Measurements from ENCODE around the gene RELB. TPM values are rescaled to one million over a fixed set of nuclear protein-coding genes. Genes with fewer than 3 reads are reported as not detected.

Gene RELB
- polyA plus RNA-seq, 1 donor: 8.4 TPM

DNA sequence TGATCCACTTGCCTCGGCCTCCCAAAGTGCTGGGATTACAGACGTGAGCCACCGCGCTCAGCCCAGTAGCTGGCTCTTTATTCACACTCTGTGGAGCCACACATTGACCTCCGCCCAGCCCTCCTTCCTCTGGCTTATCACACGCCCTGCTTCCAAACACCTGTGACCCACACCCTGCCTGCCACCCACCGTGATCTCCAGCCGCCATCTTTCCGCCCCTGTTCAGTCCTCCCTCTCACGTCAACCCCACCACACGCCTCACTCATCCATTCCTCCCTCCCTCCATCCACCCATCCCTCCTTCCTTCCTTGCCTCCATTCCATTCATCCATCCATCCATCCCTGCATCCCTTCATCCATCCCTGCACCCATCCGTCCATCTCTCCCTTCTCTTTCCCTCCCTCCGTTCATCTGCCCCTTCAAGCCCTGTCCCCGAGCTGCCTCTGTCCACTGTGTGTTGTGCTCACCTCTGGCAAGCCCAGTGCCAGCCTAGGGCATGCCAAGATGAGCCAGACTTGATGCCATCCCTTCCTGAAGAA is 57.4 kb downstream of the RELB start:
- Histone ChIP-seq H3K9me3 (ENCODE audit: control insufficient read depth, low read depth, low read length) (no peaks in the 10 kb centered on the region), H3K4me1 (ENCODE audit: control insufficient read depth, insufficient read depth, low read length) (no peaks in the 10 kb centered on the region), H3K4me3 (ENCODE audit: low read length) (no peak overlapping the region), H3K36me3 (ENCODE audit: control insufficient read depth, insufficient read depth, low read length) (peaks cover 91% of the 10 kb centered on the region), H3K27me3 (ENCODE audit: control insufficient read depth, insufficient read depth, low read length) (no peaks in the 10 kb centered on the region), H3K27ac (ENCODE audit: low read length) (no peak overlapping the region)
- WGBS (ENCODE audit: insufficient coverage, low lambda C conversion rate): 80% methylated on average over 2 of the region's 14 CpGs
- DNase-seq: no peak

DNA sequence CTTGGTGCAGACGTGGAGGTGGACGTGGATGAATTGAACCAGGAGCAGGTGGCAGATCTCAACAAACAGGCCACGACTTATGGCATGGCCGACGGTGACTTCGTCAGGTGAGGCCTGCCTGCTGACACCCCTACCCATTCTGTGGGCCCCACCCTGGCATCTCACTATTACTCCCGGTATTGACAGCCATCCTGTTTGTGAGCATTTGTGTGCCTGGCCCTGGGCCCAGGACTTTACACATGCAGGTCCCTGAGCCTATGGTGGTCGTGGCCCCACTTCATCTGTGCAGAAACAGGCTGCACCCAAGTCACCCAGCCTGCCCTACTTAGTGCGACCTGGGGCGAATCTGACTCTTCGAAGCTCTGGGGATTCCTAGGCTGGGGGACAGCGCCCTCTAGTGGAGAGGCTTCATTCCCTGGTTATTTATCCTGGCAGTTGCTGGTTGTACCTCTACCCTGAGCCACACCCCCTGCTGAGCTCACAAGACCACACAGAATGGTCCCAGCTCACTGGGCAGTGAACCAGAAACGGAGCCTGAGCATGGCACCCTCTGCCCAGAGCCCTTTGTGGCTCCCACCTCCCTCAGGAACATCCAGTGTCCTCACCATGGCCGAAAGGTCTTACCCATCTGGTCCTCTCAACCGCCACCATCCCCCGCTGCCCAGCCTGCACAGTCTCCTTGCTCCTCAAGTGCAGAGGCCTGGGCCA is 58.1 kb downstream of the RELB start:
- peaks cover 90% of the 10 kb centered on the region for H3K36me3 ChIP-seq (ENCODE audit: control insufficient read depth, insufficient read depth, low read length)
- no peaks in the 10 kb centered on the region for H3K27me3 ChIP-seq (ENCODE audit: control insufficient read depth, insufficient read depth, low read length)
- no CpG with 5 or more reads among the region's 16 CpGs for WGBS (ENCODE audit: insufficient coverage, low lambda C conversion rate)
- H3K4me3 ChIP-seq (ENCODE audit: low read length): no peak overlapping the region
- H3K27ac ChIP-seq (ENCODE audit: low read length): no peak overlapping the region
- no peaks in the 10 kb centered on the region for H3K9me3 ChIP-seq (ENCODE audit: control insufficient read depth, low read depth, low read length)
- no peaks in the 10 kb centered on the region for H3K4me1 ChIP-seq (ENCODE audit: control insufficient read depth, insufficient read depth, low read length)
- peak; percentile 71 to 73 for DNase-seq

DNA sequence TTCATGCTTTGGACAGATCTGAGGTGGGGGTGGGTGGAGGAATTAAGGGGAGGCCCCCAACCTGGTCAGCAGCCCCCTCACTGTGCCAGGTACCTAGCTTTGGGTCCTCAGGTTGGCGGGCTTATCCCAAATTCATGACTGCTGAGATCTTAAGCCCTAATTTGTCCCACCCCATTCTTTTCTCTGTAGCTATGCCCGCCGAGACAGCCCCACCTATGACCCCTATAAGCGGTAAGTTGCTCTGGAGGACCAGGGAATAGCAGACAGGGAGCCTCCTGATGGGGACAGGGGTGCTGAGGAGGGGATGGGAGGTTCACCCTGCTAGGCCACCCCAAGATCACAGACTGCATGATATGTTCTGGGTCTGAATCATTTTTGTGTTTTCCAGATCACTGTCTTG is 60.7 kb downstream of the RELB start:
- no CpG with 5 or more reads among the region's 4 CpGs for WGBS (ENCODE audit: insufficient coverage, low lambda C conversion rate)
- no peaks in the 10 kb centered on the region for H3K4me1 ChIP-seq (ENCODE audit: control insufficient read depth, insufficient read depth, low read length)
- peaks cover 86% of the 10 kb centered on the region for H3K36me3 ChIP-seq (ENCODE audit: control insufficient read depth, insufficient read depth, low read length)
- no peak for DNase-seq
- H3K27ac ChIP-seq (ENCODE audit: low read length): no peak overlapping the region
- H3K27me3 ChIP-seq (ENCODE audit: control insufficient read depth, insufficient read depth, low read length): no peaks in the 10 kb centered on the region
- H3K9me3 ChIP-seq (ENCODE audit: control insufficient read depth, low read depth, low read length): no peaks in the 10 kb centered on the region
- H3K4me3 ChIP-seq (ENCODE audit: low read length): no peak overlapping the region

DNA sequence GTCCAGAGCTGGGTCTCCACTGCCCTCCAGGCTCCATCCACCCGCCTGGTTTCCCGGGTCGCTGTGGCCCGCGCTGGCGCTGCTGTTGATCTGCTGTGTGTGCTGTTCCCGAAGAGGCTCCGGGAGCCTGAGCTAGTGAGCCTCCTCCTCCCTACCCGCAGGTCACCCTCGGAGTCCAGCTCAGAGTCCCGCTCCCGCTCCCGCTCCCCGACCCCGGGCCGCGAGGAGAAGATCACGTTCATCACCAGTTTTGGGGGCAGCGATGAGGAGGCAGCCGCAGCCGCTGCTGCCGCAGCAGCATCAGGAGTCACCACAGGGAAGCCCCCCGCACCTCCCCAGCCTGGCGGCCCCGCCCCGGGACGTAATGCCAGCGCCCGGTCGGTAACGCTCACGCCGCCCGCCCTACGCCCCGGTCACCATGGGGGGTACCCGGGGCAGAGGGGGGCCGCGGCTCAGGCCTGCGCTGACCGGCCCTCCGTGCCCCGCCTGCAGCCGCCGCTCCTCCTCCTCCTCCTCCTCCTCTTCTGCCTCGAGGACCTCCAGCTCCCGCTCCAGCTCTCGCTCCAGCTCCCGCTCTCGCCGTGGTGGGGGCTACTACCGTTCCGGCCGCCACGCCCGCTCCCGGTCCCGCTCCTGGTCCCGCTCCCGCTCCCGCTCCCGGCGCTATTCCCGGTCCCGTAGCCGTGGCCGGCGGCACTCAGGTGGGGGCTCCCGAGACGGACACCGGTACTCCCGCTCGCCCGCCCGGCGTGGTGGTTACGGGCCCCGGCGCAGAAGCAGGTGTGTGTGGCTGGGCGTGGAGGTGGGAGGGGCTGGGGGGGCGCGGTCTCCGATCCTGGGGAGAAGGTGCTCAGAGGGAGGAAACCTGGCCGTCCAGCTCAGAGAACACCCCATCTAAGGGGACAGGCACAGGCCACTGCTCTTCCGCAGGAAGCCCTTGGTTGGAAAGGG is 62.9 kb downstream of the RELB start:
- H3K9me3 ChIP-seq (ENCODE audit: control insufficient read depth, low read depth, low read length): no peaks in the 10 kb centered on the region
- peaks cover 83% of the 10 kb centered on the region for H3K36me3 ChIP-seq (ENCODE audit: control insufficient read depth, insufficient read depth, low read length)
- no peak overlapping the region for H3K27ac ChIP-seq (ENCODE audit: low read length)
- H3K27me3 ChIP-seq (ENCODE audit: control insufficient read depth, insufficient read depth, low read length): no peaks in the 10 kb centered on the region
- H3K4me1 ChIP-seq (ENCODE audit: control insufficient read depth, insufficient read depth, low read length): no peaks in the 10 kb centered on the region
- no peak for DNase-seq
- 90% methylated on average over 4 of the region's 85 CpGs for WGBS (ENCODE audit: insufficient coverage, low lambda C conversion rate)
- H3K4me3 ChIP-seq (ENCODE audit: low read length): no peak overlapping the region

DNA sequence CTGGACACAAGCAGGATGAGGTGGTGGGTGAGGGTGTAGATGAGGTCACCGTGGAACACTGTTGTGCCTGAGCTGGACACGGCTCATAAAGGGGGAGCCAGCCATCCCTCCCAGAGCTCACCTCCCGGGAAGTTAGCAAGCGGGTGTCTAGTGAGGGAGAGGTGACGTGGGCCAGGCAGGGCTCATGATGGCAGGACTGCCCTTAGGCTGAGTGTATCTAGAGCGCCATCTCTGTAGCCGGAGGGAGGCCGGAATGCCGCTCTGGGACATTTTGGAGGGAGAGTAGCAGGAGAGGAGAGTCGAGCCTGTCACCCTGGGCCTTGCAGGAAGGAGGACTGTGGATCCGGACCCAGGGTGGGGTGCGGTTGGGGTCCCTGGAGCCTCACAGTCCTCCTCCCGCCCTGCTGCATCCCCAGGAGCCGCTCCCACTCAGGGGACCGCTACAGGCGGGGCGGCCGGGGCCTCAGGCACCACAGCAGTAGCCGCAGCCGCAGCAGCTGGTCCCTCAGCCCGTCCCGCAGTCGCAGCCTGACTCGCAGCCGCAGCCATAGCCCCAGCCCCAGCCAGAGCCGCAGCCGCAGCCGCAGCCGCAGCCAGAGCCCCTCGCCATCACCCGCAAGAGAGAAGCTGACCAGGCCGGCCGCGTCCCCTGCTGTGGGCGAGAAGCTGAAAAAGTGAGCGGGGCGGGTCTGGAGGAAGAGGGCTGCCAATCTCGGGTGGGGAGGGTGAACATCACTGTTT is 65.8 kb downstream of the RELB start:
- Histone ChIP-seq H3K27me3 (ENCODE audit: control insufficient read depth, insufficient read depth, low read length) (no peaks in the 10 kb centered on the region), H3K36me3 (ENCODE audit: control insufficient read depth, insufficient read depth, low read length) (peaks cover 81% of the 10 kb centered on the region), H3K9me3 (ENCODE audit: control insufficient read depth, low read depth, low read length) (no peaks in the 10 kb centered on the region), H3K27ac (ENCODE audit: low read length) (no peak overlapping the region), H3K4me1 (ENCODE audit: control insufficient read depth, insufficient read depth, low read length) (peaks cover 4% of the 10 kb centered on the region), H3K4me3 (ENCODE audit: low read length) (no peak overlapping the region)
- DNase-seq: no peak
- WGBS (ENCODE audit: insufficient coverage, low lambda C conversion rate): no CpG with 5 or more reads among the region's 38 CpGs

DNA sequence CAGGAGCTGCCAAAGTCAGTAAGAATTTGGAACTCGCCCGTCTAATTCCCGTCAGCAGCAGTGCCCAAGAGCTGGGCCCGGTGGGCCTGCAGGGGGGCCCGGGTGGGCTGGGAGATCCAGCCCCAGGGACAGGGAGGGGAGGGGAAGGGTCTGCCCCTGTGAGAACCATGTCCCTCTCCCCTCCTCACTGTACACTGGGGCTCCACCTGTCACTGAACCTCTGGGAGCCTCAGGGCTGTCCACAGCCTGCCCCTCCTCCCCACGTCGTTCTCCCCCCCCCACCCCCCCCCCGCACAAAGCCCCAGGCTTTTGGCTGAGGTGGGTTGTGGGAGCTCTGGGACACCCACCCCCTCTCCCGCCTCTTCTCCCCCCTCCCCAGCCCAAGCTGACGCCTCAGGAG is 66.8 kb downstream of the RELB start:
- Histone ChIP-seq H3K36me3 (ENCODE audit: control insufficient read depth, insufficient read depth, low read length) (peaks cover 78% of the 10 kb centered on the region), H3K4me3 (ENCODE audit: low read length) (no peak overlapping the region), H3K9me3 (ENCODE audit: control insufficient read depth, low read depth, low read length) (no peaks in the 10 kb centered on the region), H3K27me3 (ENCODE audit: control insufficient read depth, insufficient read depth, low read length) (no peaks in the 10 kb centered on the region), H3K27ac (ENCODE audit: low read length) (no peak overlapping the region), H3K4me1 (ENCODE audit: control insufficient read depth, insufficient read depth, low read length) (peaks cover 4% of the 10 kb centered on the region)
- DNase-seq: no peak
- WGBS (ENCODE audit: insufficient coverage, low lambda C conversion rate): no CpG with 5 or more reads among the region's 10 CpGs

DNA sequence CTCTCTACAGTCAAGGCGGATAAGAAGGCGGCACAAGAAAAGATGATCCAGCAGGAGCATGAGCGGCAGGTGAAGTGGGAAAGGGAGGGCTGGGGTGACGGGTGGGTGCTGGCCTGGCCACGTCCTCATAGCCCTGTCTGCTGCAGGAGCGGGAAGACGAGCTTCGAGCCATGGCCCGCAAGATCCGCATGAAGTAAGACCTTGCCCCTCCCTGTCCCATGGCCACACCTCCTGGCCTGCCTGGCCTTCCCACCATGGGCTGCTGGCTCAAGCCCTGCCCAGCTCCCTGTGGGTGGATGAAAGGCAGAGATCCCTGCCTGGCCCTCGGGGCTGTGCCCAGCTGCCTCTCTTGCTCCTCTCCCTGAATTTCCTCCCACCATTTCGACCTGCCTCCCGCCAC is 67.8 kb downstream of the RELB start:
- DNase-seq: no peak
- no CpG with 5 or more reads among the region's 13 CpGs for WGBS (ENCODE audit: insufficient coverage, low lambda C conversion rate)
- H3K36me3 ChIP-seq (ENCODE audit: control insufficient read depth, insufficient read depth, low read length): peaks cover 71% of the 10 kb centered on the region
- peaks cover 4% of the 10 kb centered on the region for H3K4me1 ChIP-seq (ENCODE audit: control insufficient read depth, insufficient read depth, low read length)
- H3K27ac ChIP-seq (ENCODE audit: low read length): no peak overlapping the region
- no peaks in the 10 kb centered on the region for H3K27me3 ChIP-seq (ENCODE audit: control insufficient read depth, insufficient read depth, low read length)
- H3K4me3 ChIP-seq (ENCODE audit: low read length): no peak overlapping the region
- no peaks in the 10 kb centered on the region for H3K9me3 ChIP-seq (ENCODE audit: control insufficient read depth, low read depth, low read length)

DNA sequence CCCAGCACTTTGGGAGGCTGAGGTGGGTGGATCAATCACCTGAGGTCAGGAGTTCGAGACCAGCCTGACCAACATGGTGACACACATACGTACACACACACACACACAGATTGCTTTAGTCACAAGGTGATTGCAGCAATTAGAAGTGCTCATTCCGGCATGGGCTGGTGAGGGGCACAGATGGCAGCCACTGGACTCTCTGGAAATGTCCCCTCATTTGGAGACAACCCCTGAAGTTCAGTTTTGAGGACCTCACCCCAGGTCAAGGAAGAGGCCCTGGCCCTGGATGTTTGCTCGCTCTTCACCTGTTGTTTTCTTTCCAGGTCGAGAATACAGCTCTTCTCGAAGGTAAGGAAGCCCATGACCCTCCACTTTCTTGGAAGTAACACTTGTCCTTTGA is 69.0 kb downstream of the RELB start:
- no CpG with 5 or more reads among the region's 6 CpGs for WGBS (ENCODE audit: insufficient coverage, low lambda C conversion rate)
- peaks cover 62% of the 10 kb centered on the region for H3K36me3 ChIP-seq (ENCODE audit: control insufficient read depth, insufficient read depth, low read length)
- peaks cover 10% of the 10 kb centered on the region for H3K4me1 ChIP-seq (ENCODE audit: control insufficient read depth, insufficient read depth, low read length)

DNA sequence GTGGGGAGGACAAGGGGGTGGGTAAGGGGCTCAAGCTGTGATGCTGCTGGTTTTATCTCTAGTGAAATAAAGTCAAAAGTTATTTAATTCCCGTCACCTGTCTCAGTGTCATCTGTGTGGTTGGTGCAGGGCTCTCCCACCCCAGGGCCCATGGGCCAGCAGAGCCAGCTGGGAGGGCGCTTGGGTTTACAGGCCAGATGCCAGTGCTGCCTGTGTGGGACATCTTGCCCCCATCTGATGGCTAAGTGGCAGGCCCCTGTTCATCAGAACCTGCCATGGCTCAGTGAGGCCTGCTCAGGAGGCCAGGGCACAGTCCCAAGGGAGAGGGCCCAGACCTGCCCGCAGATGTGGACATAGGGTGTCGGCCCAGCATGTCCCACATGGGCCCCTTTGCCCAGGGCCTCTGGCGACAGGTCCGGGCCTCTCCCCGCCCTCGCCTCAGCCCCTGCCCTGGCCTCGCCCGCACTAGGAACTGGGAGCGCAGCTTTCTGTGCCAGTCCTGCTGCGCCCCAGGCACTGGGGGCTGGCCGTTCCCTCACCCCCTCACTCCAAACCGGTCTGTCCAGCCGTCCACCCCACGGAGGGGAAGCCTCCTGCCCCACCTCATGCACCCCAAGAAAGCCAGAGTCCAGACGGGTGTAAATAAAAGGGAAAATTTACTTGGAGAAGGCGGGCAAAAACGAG is 69.7 kb downstream of the RELB start:
- Histone ChIP-seq H3K27ac (ENCODE audit: low read length) (no peak overlapping the region), H3K36me3 (ENCODE audit: control insufficient read depth, insufficient read depth, low read length) (peaks cover 54% of the 10 kb centered on the region), H3K9me3 (ENCODE audit: control insufficient read depth, low read depth, low read length) (no peaks in the 10 kb centered on the region), H3K27me3 (ENCODE audit: control insufficient read depth, insufficient read depth, low read length) (no peaks in the 10 kb centered on the region), H3K4me1 (ENCODE audit: control insufficient read depth, insufficient read depth, low read length) (peaks cover 10% of the 10 kb centered on the region), H3K4me3 (ENCODE audit: low read length) (no peak overlapping the region)
- DNase-seq: no peak
- WGBS (ENCODE audit: insufficient coverage, low lambda C conversion rate): no CpG with 5 or more reads among the region's 19 CpGs

More for the DNA sequence above, 69.0 kb downstream of the RELB start:
- no peaks in the 10 kb centered on the region for H3K9me3 ChIP-seq (ENCODE audit: control insufficient read depth, low read depth, low read length)
- no peak overlapping the region for H3K27ac ChIP-seq (ENCODE audit: low read length)
- H3K4me3 ChIP-seq (ENCODE audit: low read length): no peak overlapping the region
- H3K27me3 ChIP-seq (ENCODE audit: control insufficient read depth, insufficient read depth, low read length): no peaks in the 10 kb centered on the region
- no peak for DNase-seq
